ENCODE results near the gene DUSP12.

DNA sequence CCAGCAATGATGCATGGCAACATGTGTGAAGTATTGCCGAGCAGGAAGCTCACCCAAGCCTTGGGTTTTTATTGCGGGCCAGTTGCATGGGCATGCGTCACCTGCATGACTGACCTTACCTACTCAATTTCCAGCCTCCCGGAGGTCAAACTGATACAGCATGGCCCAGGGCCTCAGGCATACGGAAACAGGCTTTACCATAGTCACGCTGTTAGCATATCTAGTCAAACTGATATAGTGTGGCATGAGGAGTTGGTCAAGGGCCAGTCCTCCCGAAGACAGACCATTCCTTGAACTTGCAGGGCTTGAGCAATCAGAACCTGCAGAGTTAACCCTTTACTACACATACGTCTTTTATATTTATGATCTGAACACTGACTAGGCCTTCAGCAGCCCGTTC, 6.4 kb upstream of the DUSP12 start:
- TF ChIP-seq FIP1L1 (IDR thresholded peaks at IDR 0.05; ENCODE audit: low read depth, low read length, poor library complexity, severe bottlenecking) (no peak), NFIC (IDR thresholded peaks at IDR 0.05) (no peak), POLR2AphosphoS5 (IDR thresholded peaks at IDR 0.05; ENCODE audit: control insufficient read depth, insufficient read depth, low read depth, low read length) (no peak), HMG20B (CRISPR knock-in tag; IDR thresholded peaks at IDR 0.05) (no peak), POLR2AphosphoS2 (IDR thresholded peaks at IDR 0.05; ENCODE audit: low read length) (no peak), TAF7 (tag; IDR thresholded peaks at IDR 0.05) (no peak), KDM4B (IDR thresholded peaks at IDR 0.05; ENCODE audit: borderline replicate concordance in 2 of 2, low read depth in 1 of 2) (no peak), NR1H2 (CRISPR knock-in tag; IDR thresholded peaks at IDR 0.05) (no peak), XRCC3 (IDR thresholded peaks at IDR 0.05) (no peak)
- TF ChIP-seq, protein P1, sequence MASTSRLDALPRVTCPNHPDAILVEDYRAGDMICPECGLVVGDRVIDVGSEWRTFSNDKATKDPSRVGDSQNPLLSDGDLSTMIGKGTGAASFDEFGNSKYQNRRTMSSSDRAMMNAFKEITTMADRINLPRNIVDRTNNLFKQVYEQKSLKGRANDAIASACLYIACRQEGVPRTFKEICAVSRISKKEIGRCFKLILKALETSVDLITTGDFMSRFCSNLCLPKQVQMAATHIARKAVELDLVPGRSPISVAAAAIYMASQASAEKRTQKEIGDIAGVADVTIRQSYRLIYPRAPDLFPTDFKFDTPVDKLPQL (IDR thresholded peaks at IDR 0.05; ENCODE audit: extremely low read depth, insufficient read length), result no peak
- TF ChIP-seq, protein P2, sequence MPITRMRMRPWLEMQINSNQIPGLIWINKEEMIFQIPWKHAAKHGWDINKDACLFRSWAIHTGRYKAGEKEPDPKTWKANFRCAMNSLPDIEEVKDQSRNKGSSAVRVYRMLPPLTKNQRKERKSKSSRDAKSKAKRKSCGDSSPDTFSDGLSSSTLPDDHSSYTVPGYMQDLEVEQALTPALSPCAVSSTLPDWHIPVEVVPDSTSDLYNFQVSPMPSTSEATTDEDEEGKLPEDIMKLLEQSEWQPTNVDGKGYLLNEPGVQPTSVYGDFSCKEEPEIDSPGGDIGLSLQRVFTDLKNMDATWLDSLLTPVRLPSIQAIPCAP (CRISPR knock-in tag; IDR thresholded peaks at IDR 0.05; ENCODE audit: borderline replicate concordance), result no peak
